Ishikawa (cell line): Measurements from ENCODE around the gene RAB43.

Source experiments
- CEBPB ChIP-seq: IDR thresholded peaks from 2 replicates; pipeline ENCODE4 v1.6.1; 2012
- CREB1 ChIP-seq: IDR thresholded peaks from 2 replicates; pipeline ENCODE4 v1.6.1; 2012; ENCODE audit warnings: low read depth
- EGR1 ChIP-seq: IDR thresholded peaks from 2 replicates; pipeline ENCODE4 v1.6.1; 2012
- EP300 ChIP-seq: IDR thresholded peaks from 2 replicates; pipeline ENCODE4 v1.6.1; 2012; ENCODE audit warnings: borderline replicate concordance
- FOXM1 ChIP-seq: IDR thresholded peaks from 2 replicates; pipeline ENCODE4 v1.6.1; 2012; ENCODE audit warnings: low read depth, borderline replicate concordance
- NFIC ChIP-seq: IDR thresholded peaks from 2 replicates; pipeline ENCODE4 v1.6.1; 2012
- RAD21 ChIP-seq: IDR thresholded peaks from 2 replicates; pipeline ENCODE4 v1.6.1; 2012; ENCODE audit warnings: low read depth
- TAF1 ChIP-seq: IDR thresholded peaks from 2 replicates; pipeline ENCODE4 v1.6.1; 2012; ENCODE audit warnings: low read depth, mild to moderate bottlenecking
- TCF12 ChIP-seq: IDR thresholded peaks from 2 replicates; pipeline ENCODE4 v1.6.1; 2012; ENCODE audit warnings: low read depth
- TEAD4 ChIP-seq: IDR thresholded peaks from 2 replicates; pipeline ENCODE4 v1.6.1; 2012
- YY1 ChIP-seq: IDR thresholded peaks from 2 replicates; pipeline ENCODE4 v1.6.1; 2012; ENCODE audit warnings: low read depth
- ZBTB7A ChIP-seq: IDR thresholded peaks from 2 replicates; pipeline ENCODE4 v1.6.1; 2012; ENCODE audit warnings: low read depth
- TF ChIP-seq, protein P1 (sequence below): IDR thresholded peaks from 2 replicates; pipeline ENCODE4 v1.6.1; 2012
- TF ChIP-seq, protein P2 (sequence below): IDR thresholded peaks from 2 replicates; pipeline ENCODE4 v1.6.1; 2012; ENCODE audit warnings: low read depth, mild to moderate bottlenecking
- TF ChIP-seq, protein P3 (sequence below): IDR thresholded peaks from 2 replicates; pipeline ENCODE4 v1.6.1; 2012

Gene RAB43

DNA sequence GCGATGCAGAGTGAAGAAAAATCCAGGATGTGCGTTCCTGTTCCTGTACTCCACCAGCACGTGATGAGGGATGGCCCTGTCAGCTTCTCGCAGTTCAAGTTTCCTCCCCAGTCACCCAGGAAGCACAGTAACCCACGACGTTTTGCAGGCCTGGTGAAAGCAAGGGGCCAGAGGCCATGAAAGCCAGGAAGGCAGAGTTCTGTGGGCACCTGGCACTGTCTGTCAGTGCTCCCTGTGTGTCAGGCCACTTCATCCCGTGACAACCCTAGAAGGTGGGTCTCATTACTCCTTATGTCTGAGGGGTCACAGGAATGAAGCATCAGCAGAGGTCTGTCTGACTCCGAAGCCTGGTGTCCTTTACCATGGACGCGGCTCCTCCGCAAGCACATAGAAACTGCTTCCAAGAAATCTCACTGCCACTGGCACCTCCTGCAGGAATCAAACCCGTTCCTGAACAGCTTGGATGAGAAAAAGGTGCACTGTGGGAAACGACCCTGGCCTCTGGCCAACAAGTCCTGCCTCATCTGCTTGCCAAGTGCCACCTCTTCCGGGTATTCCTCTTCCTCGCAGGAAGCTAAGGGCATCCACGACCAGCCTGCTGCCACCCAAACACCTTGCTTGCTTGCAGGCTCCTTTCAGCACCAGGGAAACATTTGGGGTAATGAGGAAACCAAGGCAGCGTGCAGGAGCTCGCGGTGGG, 14.6 kb downstream of the RAB43 start:
- TF ChIP-seq TEAD4, result no peak
- no peak for TF ChIP-seq NFIC
- no peak for TF ChIP-seq TAF1
- no peak for TF ChIP-seq FOXM1
- TF ChIP-seq, protein P1, sequence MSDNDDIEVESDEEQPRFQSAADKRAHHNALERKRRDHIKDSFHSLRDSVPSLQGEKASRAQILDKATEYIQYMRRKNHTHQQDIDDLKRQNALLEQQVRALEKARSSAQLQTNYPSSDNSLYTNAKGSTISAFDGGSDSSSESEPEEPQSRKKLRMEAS, result no peak
- TF ChIP-seq CREB1, result no peak
- TF ChIP-seq RAD21, result no peak
- TF ChIP-seq CEBPB, result no peak
- no peak for TF ChIP-seq TCF12
- TF ChIP-seq EP300, result no peak
- TF ChIP-seq YY1, result no peak
- no peak for TF ChIP-seq EGR1
- TF ChIP-seq, protein P2, sequence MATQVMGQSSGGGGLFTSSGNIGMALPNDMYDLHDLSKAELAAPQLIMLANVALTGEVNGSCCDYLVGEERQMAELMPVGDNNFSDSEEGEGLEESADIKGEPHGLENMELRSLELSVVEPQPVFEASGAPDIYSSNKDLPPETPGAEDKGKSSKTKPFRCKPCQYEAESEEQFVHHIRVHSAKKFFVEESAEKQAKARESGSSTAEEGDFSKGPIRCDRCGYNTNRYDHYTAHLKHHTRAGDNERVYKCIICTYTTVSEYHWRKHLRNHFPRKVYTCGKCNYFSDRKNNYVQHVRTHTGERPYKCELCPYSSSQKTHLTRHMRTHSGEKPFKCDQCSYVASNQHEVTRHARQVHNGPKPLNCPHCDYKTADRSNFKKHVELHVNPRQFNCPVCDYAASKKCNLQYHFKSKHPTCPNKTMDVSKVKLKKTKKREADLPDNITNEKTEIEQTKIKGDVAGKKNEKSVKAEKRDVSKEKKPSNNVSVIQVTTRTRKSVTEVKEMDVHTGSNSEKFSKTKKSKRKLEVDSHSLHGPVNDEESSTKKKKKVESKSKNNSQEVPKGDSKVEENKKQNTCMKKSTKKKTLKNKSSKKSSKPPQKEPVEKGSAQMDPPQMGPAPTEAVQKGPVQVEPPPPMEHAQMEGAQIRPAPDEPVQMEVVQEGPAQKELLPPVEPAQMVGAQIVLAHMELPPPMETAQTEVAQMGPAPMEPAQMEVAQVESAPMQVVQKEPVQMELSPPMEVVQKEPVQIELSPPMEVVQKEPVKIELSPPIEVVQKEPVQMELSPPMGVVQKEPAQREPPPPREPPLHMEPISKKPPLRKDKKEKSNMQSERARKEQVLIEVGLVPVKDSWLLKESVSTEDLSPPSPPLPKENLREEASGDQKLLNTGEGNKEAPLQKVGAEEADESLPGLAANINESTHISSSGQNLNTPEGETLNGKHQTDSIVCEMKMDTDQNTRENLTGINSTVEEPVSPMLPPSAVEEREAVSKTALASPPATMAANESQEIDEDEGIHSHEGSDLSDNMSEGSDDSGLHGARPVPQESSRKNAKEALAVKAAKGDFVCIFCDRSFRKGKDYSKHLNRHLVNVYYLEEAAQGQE, result no peak
- TF ChIP-seq, protein P3, sequence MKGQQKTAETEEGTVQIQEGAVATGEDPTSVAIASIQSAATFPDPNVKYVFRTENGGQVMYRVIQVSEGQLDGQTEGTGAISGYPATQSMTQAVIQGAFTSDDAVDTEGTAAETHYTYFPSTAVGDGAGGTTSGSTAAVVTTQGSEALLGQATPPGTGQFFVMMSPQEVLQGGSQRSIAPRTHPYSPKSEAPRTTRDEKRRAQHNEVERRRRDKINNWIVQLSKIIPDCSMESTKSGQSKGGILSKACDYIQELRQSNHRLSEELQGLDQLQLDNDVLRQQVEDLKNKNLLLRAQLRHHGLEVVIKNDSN, result no peak
- no peak for TF ChIP-seq ZBTB7A

DNA sequence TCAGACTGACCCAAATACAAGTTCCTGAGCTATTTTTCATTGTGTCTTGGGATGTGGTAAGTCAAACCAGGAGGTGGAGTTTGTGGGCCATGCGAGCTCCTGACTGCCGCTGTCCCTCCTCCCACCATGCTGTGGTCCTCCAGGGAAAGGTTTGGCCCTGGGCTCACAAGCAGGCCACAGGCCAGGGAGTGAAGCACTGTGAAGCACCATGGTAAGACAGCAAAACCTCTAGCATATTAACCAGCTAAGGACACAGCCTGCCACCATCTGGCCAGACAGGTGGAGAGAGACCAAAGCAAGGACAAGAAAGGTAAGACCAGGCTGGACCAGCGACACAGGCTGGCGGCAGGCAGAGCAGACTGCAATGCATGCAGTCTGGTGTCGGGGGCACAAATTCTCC, 15.3 kb downstream of the RAB43 start:
- TF ChIP-seq CREB1, result no peak
- no peak for TF ChIP-seq ZBTB7A
- no peak for TF ChIP-seq TCF12
- TF ChIP-seq TEAD4, result no peak
- TF ChIP-seq TAF1, result no peak
- TF ChIP-seq, protein P1, result no peak
- no peak for TF ChIP-seq NFIC
- TF ChIP-seq, protein P3, result no peak
- TF ChIP-seq FOXM1, result no peak
- no peak for TF ChIP-seq RAD21

DNA sequence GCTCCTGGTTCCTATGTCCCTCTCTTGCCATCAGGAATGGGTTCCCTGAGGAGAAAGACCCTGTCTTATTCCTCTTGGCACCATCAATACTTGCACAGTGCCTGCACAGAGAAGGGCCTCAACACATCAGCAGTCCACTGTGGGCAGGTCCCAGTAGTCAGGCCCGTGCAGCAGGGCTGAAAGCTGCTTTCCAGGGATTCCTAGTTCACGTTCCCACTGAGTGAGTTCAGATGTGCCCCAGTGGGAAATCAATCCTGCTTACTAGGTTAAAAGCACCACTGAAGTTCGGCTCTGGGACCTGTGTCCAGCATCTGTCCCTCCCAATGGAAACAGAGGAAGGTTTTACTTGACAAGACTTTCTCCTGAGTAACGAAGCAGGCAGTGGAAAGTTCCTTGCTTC, 15.7 kb downstream of the RAB43 start:
- TF ChIP-seq CEBPB (no peak), RAD21 (no peak), NFIC (no peak), EP300 (no peak), TEAD4 (no peak), TAF1 (no peak), CREB1 (no peak), YY1 (no peak), EGR1 (no peak), ZBTB7A (no peak), FOXM1 (no peak), TCF12 (no peak)
- TF ChIP-seq, protein P1, result no peak
- TF ChIP-seq, protein P2, result no peak
- TF ChIP-seq, protein P3, result no peak

DNA sequence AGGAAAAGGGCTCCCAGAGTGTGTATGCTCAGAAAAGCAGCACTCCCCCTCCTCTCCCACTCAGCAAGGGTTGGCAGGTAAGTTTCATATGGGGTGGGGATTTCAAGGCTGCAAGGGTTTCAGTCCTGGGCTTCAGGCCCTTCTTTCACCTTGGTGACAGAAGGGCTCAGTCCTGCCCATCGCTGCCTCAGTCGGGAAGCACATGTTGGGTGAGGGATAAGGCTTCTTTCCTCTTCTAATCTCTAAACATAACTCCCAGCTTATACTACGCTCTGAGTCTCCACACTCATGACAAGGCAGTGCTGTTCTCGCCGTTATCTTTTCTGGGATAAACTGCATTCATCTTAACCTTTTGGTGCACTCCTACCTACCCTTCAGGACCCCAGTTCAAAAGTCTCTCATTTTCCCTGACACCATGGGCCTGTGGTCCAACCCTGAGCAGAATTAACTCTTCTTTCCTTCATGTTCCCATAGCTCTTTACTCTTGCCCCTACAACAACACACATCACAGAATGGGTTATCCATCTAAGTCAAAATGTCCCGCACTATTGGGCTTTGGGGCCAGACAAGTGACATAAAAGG, 17.0 kb downstream of the RAB43 start:
- TF ChIP-seq EP300 (no peak), TEAD4 (no peak)

DNA sequence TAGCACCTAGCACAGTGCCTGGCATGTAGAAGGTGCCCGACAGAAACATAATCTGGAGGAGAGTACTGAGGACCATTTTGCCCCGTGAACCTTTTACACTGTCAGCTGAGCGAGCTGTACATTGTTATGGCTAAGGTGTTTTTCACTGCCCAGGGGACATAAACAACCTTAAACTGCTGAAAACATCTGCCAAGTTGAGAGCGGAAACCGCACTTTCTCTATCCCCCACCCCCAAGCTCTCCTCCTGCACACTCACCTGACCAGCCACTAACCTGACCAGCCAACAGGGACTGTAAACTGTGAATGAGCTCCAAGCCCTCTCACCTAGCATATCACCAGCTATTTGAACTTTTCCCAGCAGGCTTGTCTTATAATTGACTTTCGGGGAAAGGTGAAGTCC, 17.6 kb downstream of the RAB43 start:
- TF ChIP-seq CEBPB, result no peak

DNA sequence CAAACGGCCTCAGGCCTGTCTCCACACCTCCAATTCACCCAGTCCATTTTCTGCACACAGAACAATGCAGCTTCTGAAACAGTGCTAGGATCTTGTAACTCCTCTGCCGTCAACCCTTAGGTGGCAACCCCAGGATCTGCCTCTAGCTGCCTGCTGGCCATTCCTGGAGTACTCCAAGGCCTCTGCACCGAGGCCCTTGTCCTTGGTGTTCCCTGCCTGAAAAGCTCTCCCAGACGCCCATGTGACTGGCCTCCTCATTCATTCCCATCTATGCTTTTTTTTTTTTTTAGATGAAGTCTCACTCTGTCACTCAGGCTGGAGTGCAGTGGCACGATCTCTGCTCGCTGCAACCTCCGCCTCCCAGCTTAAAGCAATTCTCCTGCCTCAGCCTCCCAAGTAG, 18.3 kb downstream of the RAB43 start:
- no peak for TF ChIP-seq CREB1
- no peak for TF ChIP-seq EP300
- TF ChIP-seq, protein P3, result no peak
- TF ChIP-seq YY1, result no peak
- no peak for TF ChIP-seq ZBTB7A
- TF ChIP-seq RAD21, result no peak
- TF ChIP-seq TEAD4, result no peak
- TF ChIP-seq, protein P1, result no peak
- no peak for TF ChIP-seq CEBPB
- no peak for TF ChIP-seq EGR1
- TF ChIP-seq, protein P2, result no peak
- TF ChIP-seq FOXM1, result no peak
- no peak for TF ChIP-seq TAF1
- TF ChIP-seq NFIC, result no peak
- TF ChIP-seq TCF12, result no peak
